Ascending aorta (tissue), 2 donors: ENCODE results near the gene NOTCH2. TPM values are rescaled to one million over a fixed set of nuclear protein-coding genes. Genes with fewer than 3 reads are reported as not detected.

Source experiments
- DNase-seq, 2 donors: peaks; one replicate each; pipeline ENCODE4 v3.0.0-alpha.2; 2019; ENCODE audit warnings: low spot score in 2 of 2
- H3K27ac ChIP-seq, 2 donors: fragments of 200-600 bp; sonication (generic); one replicate each; pipeline ENCODE4 v1.5.1; 2016 to 2017; ENCODE audit warnings: mild to moderate bottlenecking in 1 of 2
- H3K27me3 ChIP-seq: fragments of 200-600 bp; sonication (generic); one replicate; pipeline ENCODE4 v1.5.1; 2017
- H3K36me3 ChIP-seq, 2 donors: fragments of 200-600 bp; sonication (generic); one replicate each; pipeline ENCODE4 v1.5.1; 2016
- H3K4me1 ChIP-seq, 2 donors: fragments of 200-600 bp; sonication (generic); one replicate each; pipeline ENCODE4 v1.5.1; 2016 to 2017; ENCODE audit warnings: mild to moderate bottlenecking in 1 of 2
- H3K4me3 ChIP-seq, 2 donors: fragments of 200-600 bp; sonication (generic); one replicate each; pipeline ENCODE4 v1.5.1; 2016 to 2017; ENCODE audit warnings: mild to moderate bottlenecking in 1 of 2
- H3K9me3 ChIP-seq, 2 donors: fragments of 200-600 bp; sonication (generic); one replicate each; pipeline ENCODE4 v1.5.1; 2016
- intact Hi-C: fragments of 100-400 bp; cut with DNase I; formaldehyde crosslinking; loops from one replicate; pipeline ENCODE4 v1.15.1; 2023
- total RNA-seq: library from RNA; depleted of rRNA; stranded (reverse); fragments of >200 nt; gene quantifications from one replicate; pipeline ENCODE4 v1.1.0, GENCODE V29; 2016
- TF ChIP-seq, protein P1 (sequence below), 3 experiments: fragments of 200-600 bp in 2 of 3; fragments of 450-650 bp in 1 of 3; sonication (generic) in 2 of 3; IDR thresholded peaks; one replicate each; pipeline ENCODE4 v1.5.1; 2016 to 2019; ENCODE audit warnings: antibody characterized with exemption in 3 of 3, mild to moderate bottlenecking in 1 of 3, moderate library complexity in 1 of 3

Gene NOTCH2
- total RNA-seq, 1 donor from 2014 or later = 80.4 TPM

DNA sequence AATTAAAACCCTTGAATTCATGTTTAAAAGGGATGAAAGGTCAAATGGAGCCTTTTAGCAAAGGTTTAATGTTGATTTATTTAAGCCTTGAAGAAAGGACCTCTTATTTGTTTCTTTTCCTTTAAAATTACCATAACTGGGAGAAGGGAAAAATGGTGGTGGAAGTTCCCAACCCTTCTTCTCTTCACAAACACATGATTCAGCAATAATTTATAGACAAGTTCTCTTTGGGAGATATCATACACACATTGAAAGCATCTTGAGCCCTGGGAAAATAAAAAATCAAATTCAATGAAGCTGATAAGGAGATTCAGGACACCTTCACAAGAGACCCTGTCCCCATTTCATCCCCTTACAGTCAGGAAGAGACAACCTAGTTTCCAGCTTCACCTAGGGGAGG is 182.0 kb downstream of the NOTCH2 start:
- Histone ChIP-seq H3K27ac (no peak overlapping the region), H3K36me3 (no peaks in the 10 kb centered on the region), H3K27me3 (no peaks in the 10 kb centered on the region), H3K4me1 (peaks cover 0 to 8% of the 10 kb centered on the region in 2 donors), H3K4me3 (no peak overlapping the region), H3K9me3 (no peaks in the 10 kb centered on the region)
- DNase-seq = no peak
- intact Hi-C loops = no loop called here
- TF ChIP-seq, protein P1, sequence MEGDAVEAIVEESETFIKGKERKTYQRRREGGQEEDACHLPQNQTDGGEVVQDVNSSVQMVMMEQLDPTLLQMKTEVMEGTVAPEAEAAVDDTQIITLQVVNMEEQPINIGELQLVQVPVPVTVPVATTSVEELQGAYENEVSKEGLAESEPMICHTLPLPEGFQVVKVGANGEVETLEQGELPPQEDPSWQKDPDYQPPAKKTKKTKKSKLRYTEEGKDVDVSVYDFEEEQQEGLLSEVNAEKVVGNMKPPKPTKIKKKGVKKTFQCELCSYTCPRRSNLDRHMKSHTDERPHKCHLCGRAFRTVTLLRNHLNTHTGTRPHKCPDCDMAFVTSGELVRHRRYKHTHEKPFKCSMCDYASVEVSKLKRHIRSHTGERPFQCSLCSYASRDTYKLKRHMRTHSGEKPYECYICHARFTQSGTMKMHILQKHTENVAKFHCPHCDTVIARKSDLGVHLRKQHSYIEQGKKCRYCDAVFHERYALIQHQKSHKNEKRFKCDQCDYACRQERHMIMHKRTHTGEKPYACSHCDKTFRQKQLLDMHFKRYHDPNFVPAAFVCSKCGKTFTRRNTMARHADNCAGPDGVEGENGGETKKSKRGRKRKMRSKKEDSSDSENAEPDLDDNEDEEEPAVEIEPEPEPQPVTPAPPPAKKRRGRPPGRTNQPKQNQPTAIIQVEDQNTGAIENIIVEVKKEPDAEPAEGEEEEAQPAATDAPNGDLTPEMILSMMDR (IDR thresholded peaks at IDR 0.05) = no peak

DNA sequence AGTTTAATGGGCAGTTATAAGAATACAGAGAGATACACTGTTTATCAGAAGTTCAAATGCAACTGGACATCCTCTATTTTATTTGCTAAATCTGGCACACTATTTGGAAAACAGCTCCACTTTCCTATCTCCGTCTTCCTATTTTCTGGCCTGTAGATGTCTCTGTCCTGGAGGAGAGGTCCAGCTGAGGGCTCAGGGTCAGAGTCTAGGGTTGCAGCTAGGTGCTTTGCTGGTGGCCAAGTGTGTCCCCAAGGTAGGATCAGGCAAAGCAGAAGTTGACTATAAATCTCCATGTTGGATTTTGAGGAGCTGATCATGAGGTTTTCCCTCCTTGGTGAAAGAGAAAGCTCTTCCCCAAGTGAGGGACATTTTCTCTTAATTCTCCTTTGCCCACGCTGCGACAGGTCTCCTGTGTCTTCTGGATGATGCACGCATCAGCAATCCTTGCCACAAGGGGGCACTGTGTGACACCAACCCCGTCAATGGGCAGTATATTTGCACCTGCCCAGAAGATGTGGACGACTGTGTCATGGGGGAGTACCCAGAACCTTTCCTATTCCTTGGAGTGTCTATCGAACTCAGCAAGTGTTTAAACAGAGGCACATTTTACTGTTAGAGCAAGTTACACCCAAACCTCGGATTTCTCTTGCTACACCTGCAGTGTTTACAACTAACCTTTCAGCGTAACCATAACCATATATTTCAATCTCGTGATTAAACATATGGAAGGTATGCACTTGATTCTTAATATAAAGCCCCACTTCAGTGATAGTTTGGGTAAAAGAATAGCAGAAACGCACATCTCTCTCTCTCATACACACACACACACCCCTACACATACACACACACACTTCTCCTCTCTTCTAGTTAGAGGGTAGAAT is 183.3 kb downstream of the NOTCH2 start:
- intact Hi-C loops = no loop called here
- DNase-seq = no peak

DNA sequence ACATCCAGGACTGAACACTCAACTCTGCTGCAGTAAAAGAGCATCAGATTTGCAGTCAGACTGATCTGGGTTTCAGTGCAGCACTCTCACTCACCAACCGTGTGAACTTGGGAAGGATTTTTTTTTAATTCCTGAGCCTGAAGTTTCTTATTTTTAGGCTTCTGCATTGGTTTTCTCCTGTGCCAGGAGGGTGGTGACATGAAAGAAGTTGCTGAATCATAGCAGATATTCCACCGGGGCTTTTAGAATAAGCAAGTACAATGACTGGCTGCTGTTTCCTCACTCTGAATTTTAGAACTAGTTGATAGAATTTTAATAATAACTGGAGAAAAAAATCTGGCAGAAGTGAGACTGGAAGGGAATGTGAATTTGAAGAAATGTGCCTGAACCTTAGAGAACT is 184.8 kb downstream of the NOTCH2 start:
- no peaks in the 10 kb centered on the region for H3K36me3 ChIP-seq
- no peaks in the 10 kb centered on the region for H3K27me3 ChIP-seq
- H3K9me3 ChIP-seq = no peaks in the 10 kb centered on the region
- TF ChIP-seq, protein P1 (IDR thresholded peaks at IDR 0.05) = no peak
- no peak overlapping the region for H3K27ac ChIP-seq
- no peak overlapping the region for H3K4me3 ChIP-seq
- intact Hi-C loops = no loop called here
- no peak for DNase-seq
- peaks cover 0 to 8% of the 10 kb centered on the region in 2 donors for H3K4me1 ChIP-seq

More for the DNA sequence above, 183.3 kb downstream of the NOTCH2 start:
- H3K27me3 ChIP-seq = no peaks in the 10 kb centered on the region
- H3K4me1 ChIP-seq = peaks cover 0 to 8% of the 10 kb centered on the region in 2 donors
- no peak overlapping the region for H3K4me3 ChIP-seq
- TF ChIP-seq, protein P1 (IDR thresholded peaks at IDR 0.05) = peak; percentile 6 to 59 (median 49)
- H3K36me3 ChIP-seq = no peaks in the 10 kb centered on the region
- H3K9me3 ChIP-seq = no peaks in the 10 kb centered on the region
- H3K27ac ChIP-seq = no peak overlapping the region

DNA sequence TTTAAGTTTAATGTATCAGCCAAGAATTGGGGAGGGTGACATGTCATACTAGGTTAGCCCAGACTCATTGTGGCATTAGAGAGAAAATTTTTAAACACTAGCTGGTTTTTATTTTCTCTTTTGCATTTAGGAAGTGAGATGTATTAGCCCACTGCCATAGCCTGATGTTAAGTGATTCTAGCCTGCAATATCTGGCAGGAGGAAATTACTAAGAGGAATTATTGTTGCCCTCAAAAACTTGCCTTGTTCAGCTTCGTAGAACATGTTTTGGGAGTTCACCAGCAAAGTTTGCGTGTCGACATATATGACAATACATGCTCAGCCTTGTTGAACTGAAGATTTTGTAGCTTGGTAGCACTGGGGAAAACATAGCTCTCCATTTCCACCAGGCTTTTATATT is 185.6 kb downstream of the NOTCH2 start:
- H3K27ac ChIP-seq = no peak overlapping the region
- no peak for DNase-seq
- H3K4me3 ChIP-seq = no peak overlapping the region
- peaks cover 0 to 8% of the 10 kb centered on the region in 2 donors for H3K4me1 ChIP-seq
- TF ChIP-seq, protein P1 (IDR thresholded peaks at IDR 0.05) = no peak
- no peaks in the 10 kb centered on the region for H3K36me3 ChIP-seq
- intact Hi-C loops = no loop called here
- H3K9me3 ChIP-seq = no peaks in the 10 kb centered on the region
- H3K27me3 ChIP-seq = no peaks in the 10 kb centered on the region

DNA sequence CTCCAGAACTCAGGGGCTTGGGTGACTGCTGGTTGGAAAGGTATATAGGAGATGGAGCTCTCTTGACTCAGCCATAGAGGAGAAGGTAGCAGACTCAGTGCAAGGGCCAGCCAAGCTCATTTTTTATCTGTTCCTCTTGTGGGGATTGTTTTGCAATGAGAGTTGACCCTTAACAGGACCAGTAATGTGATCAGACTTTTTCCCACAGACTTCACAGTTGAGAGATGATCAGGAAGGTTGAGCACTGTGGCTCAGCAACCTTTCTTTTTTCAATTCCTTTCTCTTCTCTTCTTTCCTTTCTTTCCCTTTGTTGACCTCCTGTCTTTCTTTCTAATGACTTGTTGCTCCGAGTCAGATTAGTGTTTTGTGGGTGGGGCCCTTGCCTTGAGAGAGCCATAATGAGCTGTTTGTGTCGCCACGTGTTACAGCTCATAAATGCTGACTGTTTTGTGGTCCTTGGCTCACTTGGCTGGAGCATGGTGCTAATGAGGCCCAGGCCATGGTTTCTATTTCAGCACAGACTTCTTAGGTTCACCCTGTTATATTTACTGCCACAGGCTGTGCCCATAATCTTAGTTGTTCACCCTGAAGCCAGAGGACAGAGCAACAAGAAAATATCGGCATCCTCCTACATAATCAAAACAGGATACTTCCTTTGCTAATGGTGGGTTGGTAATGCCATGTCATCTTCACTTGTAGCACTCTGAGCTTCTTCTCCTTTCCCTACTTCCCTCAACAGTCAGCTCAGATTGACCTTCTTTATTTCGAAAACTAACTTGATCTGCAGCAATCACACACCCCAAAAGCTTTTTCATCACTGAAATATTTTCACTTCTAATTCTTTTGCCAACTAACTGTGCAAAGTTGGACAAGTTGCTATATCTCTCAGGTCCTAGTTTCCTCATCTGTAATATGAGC is 187.1 kb downstream of the NOTCH2 start:
- H3K27me3 ChIP-seq = no peaks in the 10 kb centered on the region
- DNase-seq = no peak
- H3K4me1 ChIP-seq = peaks cover 0 to 8% of the 10 kb centered on the region in 2 donors
- H3K4me3 ChIP-seq = no peak overlapping the region
- no peak overlapping the region for H3K27ac ChIP-seq
- no peaks in the 10 kb centered on the region for H3K36me3 ChIP-seq
- TF ChIP-seq, protein P1 (IDR thresholded peaks at IDR 0.05) = no peak
- intact Hi-C loops = no loop called here
- no peaks in the 10 kb centered on the region for H3K9me3 ChIP-seq
